Muscle of leg (tissue), 11 donors: ENCODE measurements around the gene SRA1. TPM values are rescaled to one million over a fixed set of nuclear protein-coding genes. Genes with fewer than 3 reads are reported as not detected.

Experiments used
- DNase-seq: peaks from one replicate; pipeline ENCODE4 v3.0.0; 2013
- H3K27ac ChIP-seq: one replicate; pipeline ENCODE4 v1.5.1; 2013; ENCODE audit warnings: mild to moderate bottlenecking, low read length, control low read depth
- H3K27me3 ChIP-seq: one replicate; pipeline ENCODE4 v1.6.1; 2013; ENCODE audit warnings: low read length; ENCODE audit not compliant: control insufficient read depth, insufficient read depth
- H3K36me3 ChIP-seq: one replicate; pipeline ENCODE4 v1.6.1; 2013; ENCODE audit warnings: low read length; ENCODE audit not compliant: control insufficient read depth, insufficient read depth
- H3K4me1 ChIP-seq: one replicate; pipeline ENCODE4 v1.6.1; 2013; ENCODE audit warnings: low read length; ENCODE audit not compliant: control insufficient read depth, insufficient read depth
- H3K4me3 ChIP-seq: one replicate; pipeline ENCODE4 v1.5.1; 2013; ENCODE audit warnings: low read length, control low read depth
- H3K9me3 ChIP-seq: replicated peaks from 2 replicates; pipeline ENCODE4 v1.6.1; 2013; ENCODE audit warnings: low read depth, low read length; ENCODE audit not compliant: control insufficient read depth
- WGBS: methylation state at CpG from one replicate; pipeline ENCODE4 v1.1.5; 2013; ENCODE audit warnings: missing lambda C conversion rate; ENCODE audit not compliant: insufficient coverage; 5-methylcytosine and 5-hydroxymethylcytosine counted together
- polyA plus RNA-seq, 8 donors: library from polyadenylated mRNA; unstranded; fragments of 120-200 nt; gene quantifications; one replicate each; pipeline versions ENCODE4 v1.2.1 to v1.2.3, GENCODE V29; 2013; ENCODE audit warnings: inconsistent platforms in 1 of 8, low replicate concordance in 1 of 8; ENCODE audit not compliant: insufficient read length in 8 of 8, insufficient read depth in 1 of 8
- total RNA-seq: library from RNA; stranded (reverse); fragments of 120-200 nt; gene quantifications from one replicate; pipeline ENCODE4 v1.2.4, GENCODE V29; 2013

SRA1 gene
- total and polyA plus RNA-seq, 9 donors, result 20.6 to 28.9 (median 21.3) TPM

DNA sequence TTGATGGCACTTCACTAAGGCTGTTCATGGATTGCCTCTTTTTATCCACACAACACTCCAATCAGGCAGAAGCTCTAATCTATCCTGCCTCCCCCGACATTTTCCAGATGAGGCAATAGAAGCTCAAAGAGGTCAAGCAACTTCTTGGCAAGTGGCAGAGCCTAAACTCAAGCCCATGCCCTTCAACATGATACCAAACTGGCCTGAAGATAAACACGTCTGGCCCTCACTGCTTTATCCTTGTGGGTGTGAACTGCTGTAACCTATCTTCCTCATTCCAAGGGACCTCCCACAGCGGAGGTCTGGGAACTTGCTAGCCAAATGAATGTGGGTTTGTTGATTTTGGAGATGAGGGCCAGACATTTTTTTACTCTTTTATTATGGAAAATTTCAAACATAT, 16.9 kb upstream of the SRA1 start:
- H3K27me3 ChIP-seq, result no peaks in the 10 kb centered on the region
- H3K36me3 ChIP-seq, result peaks cover 9% of the 10 kb centered on the region
- H3K27ac ChIP-seq, result no peak overlapping the region
- WGBS, result 100% methylated on average over 1 of the region's 3 CpGs
- no peak overlapping the region for H3K4me3 ChIP-seq
- DNase-seq, result no peak
- H3K4me1 ChIP-seq, result peaks cover 5% of the 10 kb centered on the region
- no peaks in the 10 kb centered on the region for H3K9me3 ChIP-seq

DNA sequence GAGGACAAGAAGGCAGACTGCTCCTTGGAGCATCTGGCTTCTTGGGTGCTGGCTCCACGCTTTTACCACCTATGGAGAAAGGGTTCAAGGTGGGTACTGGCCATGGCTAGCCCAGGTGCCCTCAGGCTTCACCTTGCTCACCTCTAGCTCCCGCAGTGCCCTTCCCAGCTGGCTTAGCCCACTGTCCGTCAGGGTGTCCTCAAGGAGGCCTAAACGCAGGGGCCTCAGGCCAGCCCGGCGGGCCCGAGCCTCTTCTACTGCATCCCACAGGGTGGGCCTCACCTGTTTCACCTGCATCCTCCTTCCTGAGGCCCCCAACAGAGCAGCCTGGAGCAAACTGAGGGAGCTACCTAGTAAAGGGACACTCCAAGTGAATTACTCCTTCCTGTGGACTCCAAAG, 16.4 kb upstream of the SRA1 start:
- H3K36me3 ChIP-seq, result peaks cover 10% of the 10 kb centered on the region
- no peaks in the 10 kb centered on the region for H3K9me3 ChIP-seq
- no peak overlapping the region for H3K4me3 ChIP-seq
- 88% methylated on average over 7 of the region's 7 CpGs for WGBS
- DNase-seq, result no peak
- no peaks in the 10 kb centered on the region for H3K27me3 ChIP-seq
- no peak overlapping the region for H3K27ac ChIP-seq
- H3K4me1 ChIP-seq, result peaks cover 5% of the 10 kb centered on the region

DNA sequence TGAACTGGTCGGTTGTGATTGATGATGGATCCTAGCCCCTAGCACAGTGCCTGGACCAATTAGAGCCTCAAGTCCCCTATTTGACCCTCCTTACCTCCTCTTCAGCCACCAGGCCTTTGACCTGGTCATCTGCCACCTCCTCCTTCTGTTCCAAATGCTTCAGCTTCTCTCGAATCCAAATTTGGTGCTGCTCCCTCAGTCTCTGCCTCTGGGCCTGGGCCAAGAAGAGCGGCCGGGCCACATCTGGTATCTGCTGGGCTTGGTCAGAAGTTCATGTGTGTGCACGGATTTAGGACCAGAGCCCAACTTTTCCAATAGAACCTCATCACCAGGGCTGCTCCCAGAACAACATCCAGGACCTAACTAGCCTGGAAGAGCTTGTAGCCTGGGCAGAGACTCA, 13.8 kb upstream of the SRA1 start:
- no peak overlapping the region for H3K27ac ChIP-seq
- 100% methylated on average over 3 of the region's 5 CpGs for WGBS
- peaks cover 5% of the 10 kb centered on the region for H3K4me1 ChIP-seq

DNA sequence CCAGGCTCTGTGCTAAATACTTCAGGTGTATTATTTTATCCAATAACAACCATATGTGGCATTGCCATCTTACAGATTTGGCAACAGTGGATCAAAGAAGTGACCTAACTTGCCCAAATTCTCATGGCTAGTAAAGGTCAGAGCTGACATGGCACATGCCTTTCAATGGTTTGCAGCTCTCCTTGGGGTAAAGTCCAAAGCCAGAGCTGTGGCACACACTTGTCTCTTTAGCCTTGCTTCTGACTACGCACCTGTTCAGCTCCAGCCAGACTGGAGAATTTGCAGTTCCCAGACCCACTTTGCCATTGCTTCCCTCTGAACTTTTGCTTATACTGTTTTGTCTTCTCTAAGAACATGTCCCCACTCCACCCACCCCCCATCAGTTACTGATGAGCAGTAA, 13.2 kb upstream of the SRA1 start:
- no peak for DNase-seq
- H3K27ac ChIP-seq, result no peak overlapping the region
- peaks cover 40% of the 10 kb centered on the region for H3K36me3 ChIP-seq
- no peaks in the 10 kb centered on the region for H3K9me3 ChIP-seq
- H3K4me3 ChIP-seq, result no peak overlapping the region
- 100% methylated on average over 1 of the region's 1 CpG for WGBS
- H3K27me3 ChIP-seq, result no peaks in the 10 kb centered on the region
- peaks cover 8% of the 10 kb centered on the region for H3K4me1 ChIP-seq

More for the DNA sequence above, 13.8 kb upstream of the SRA1 start:
- no peaks in the 10 kb centered on the region for H3K9me3 ChIP-seq
- H3K4me3 ChIP-seq, result no peak overlapping the region
- DNase-seq, result no peak
- H3K27me3 ChIP-seq, result no peaks in the 10 kb centered on the region
- H3K36me3 ChIP-seq, result peaks cover 34% of the 10 kb centered on the region

DNA sequence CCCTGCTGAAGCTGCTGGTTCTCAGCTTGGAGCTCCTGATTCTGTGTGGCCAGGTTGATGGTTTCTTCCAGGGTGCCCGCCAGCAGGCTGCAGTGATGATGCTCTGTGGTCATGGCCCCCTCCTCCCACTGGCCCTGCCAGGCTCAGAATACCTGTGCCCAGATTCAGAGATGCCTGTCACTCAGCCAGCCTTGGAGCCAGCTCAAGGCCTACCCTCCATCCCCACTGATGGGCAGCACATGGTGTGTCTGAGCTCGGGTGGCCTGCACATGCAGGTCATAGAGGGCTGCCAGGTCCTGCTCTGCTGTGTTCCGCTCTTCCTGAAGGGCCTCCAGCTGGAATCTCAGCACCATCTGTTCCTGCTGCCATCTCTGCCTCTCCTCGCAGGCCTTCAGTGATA, 12.8 kb upstream of the SRA1 start:
- peaks cover 40% of the 10 kb centered on the region for H3K36me3 ChIP-seq
- 81% methylated on average over 4 of the region's 4 CpGs for WGBS
- H3K27me3 ChIP-seq, result no peaks in the 10 kb centered on the region
- no peak overlapping the region for H3K4me3 ChIP-seq
- peaks cover 12% of the 10 kb centered on the region for H3K4me1 ChIP-seq
- H3K9me3 ChIP-seq, result no peaks in the 10 kb centered on the region
- no peak overlapping the region for H3K27ac ChIP-seq
- no peak for DNase-seq

DNA sequence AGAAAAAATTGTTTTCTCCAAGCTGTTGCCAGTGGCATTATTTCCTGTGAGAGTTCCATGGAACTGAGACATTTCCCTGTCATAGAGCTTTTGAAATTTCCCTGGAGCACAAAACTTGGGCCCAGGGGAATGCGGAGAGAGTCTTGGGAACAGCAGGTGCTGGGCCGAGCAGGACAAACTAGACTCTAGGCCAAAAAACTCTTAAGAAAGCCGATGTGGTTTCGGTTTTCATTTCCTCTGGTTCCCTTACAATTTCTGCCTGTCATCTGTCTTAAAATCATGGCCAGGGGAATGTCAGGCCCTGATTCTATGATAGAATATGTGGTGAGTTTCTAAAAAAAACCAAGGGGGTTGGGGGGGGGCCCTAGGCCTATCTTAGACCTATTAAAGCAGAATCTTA, 11.9 kb upstream of the SRA1 start:
- no peak for DNase-seq
- peaks cover 12% of the 10 kb centered on the region for H3K4me1 ChIP-seq
- no peaks in the 10 kb centered on the region for H3K9me3 ChIP-seq
- peaks cover 40% of the 10 kb centered on the region for H3K36me3 ChIP-seq
- H3K27me3 ChIP-seq, result no peaks in the 10 kb centered on the region
- peak overlapping the region; percentile 2 for H3K27ac ChIP-seq
- H3K4me3 ChIP-seq, result no peak overlapping the region
- 100% methylated on average over 1 of the region's 4 CpGs for WGBS

DNA sequence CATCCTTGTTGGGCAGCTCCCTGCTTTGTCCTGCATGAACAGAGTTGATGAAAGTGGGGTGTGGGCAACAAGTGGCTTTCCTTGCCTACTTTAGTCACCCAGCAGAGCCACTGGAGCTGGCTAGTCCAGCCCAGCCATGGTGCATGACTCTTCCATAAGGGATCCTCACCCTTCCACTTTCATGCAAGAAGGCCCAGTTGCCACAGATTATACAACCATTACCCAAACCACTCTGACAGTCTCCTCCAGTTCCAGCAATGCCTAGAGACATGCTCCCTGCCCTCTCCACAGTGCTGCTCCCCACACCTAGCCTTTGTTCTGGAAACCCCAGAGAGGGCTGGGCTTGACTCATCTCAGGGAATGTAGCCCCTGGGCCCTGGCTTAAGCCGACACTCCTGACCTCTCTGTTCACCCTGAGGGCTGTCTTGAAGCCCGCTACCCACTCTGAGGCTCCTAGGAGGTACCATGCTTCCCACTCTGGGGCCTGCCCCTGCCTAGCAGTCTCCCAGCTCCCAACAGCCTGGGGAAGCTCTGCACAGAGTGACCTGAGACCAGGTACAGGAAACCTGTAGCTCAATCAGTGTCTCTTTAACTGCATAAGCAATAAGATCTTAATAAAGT, 11.3 kb upstream of the SRA1 start:
- H3K4me3 ChIP-seq, result no peak overlapping the region
- 88% methylated on average over 2 of the region's 2 CpGs for WGBS
- peak overlapping the region; percentile 2 for H3K27ac ChIP-seq

DNA sequence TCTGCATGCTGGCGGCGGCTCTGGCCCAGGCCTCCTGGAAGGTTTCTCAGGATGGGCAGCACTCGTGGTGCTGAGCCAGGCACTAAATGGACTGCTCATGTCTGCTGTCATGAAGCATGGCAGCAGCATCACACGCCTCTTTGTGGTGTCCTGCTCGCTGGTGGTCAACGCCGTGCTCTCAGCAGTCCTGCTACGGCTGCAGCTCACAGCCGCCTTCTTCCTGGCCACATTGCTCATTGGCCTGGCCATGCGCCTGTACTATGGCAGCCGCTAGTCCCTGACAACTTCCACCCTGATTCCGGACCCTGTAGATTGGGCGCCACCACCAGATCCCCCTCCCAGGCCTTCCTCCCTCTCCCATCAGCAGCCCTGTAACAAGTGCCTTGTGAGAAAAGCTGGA, 10.6 kb upstream of the SRA1 start:
- Histone ChIP-seq H3K4me1 (peaks cover 19% of the 10 kb centered on the region), H3K9me3 (no peaks in the 10 kb centered on the region), H3K4me3 (no peak overlapping the region), H3K27ac (no peak overlapping the region), H3K27me3 (no peaks in the 10 kb centered on the region), H3K36me3 (peaks cover 40% of the 10 kb centered on the region)
- WGBS, result 97% methylated on average over 11 of the region's 13 CpGs
- DNase-seq, result no peak

More for the DNA sequence above, 11.3 kb upstream of the SRA1 start:
- Histone ChIP-seq H3K27me3 (no peaks in the 10 kb centered on the region), H3K9me3 (no peaks in the 10 kb centered on the region), H3K4me1 (peaks cover 16% of the 10 kb centered on the region), H3K36me3 (peaks cover 40% of the 10 kb centered on the region)
- no peak for DNase-seq

DNA sequence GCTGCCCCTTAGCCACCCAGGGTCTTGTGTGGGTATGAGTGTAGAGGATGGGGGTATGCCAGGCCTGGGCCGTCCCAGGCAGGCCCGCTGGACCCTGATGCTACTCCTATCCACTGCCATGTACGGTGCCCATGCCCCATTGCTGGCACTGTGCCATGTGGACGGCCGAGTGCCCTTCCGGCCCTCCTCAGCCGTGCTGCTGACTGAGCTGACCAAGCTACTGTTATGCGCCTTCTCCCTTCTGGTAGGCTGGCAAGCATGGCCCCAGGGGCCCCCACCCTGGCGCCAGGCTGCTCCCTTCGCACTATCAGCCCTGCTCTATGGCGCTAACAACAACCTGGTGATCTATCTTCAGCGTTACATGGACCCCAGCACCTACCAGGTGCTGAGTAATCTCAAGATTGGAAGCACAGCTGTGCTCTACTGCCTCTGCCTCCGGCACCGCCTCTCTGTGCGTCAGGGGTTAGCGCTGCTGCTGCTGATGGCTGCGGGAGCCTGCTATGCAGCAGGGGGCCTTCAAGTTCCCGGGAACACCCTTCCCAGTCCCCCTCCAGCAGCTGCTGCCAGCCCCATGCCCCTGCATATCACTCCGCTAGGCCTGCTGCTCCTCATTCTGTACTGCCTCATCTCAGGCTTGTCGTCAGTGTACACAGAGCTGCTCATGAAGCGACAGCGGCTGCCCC, 10.0 kb upstream of the SRA1 start:
- H3K9me3 ChIP-seq, result no peaks in the 10 kb centered on the region
- 88% methylated on average over 22 of the region's 22 CpGs for WGBS
- no peaks in the 10 kb centered on the region for H3K27me3 ChIP-seq
- H3K4me3 ChIP-seq, result no peak overlapping the region
- no peak overlapping the region for H3K27ac ChIP-seq
- peaks cover 43% of the 10 kb centered on the region for H3K36me3 ChIP-seq
- H3K4me1 ChIP-seq, result peaks cover 19% of the 10 kb centered on the region
- no peak for DNase-seq

DNA sequence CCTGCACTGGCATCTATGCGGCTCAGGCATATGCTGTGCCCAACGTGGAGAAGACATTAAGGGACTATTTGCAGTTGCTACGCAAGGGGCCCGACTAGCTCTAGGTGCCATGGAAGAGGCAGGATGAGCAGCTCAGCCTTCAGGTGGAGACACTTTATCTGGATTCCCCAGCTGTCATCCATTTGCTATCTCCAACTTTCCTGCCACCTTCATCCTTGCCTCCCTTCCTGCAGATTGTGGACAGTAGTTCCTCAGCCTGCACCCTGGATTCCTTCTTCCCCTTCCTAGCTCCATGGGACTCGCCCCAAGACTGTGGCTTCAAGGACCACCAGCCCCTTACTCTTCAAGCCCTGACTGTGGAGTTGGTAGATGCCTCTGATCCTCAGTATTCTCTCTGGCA, 9.4 kb upstream of the SRA1 start:
- no peaks in the 10 kb centered on the region for H3K9me3 ChIP-seq
- H3K4me3 ChIP-seq, result no peak overlapping the region
- H3K4me1 ChIP-seq, result peaks cover 19% of the 10 kb centered on the region
- H3K27me3 ChIP-seq, result no peaks in the 10 kb centered on the region
- WGBS, result 96% methylated on average over 5 of the region's 5 CpGs
- peaks cover 49% of the 10 kb centered on the region for H3K36me3 ChIP-seq
- no peak for DNase-seq
- no peak overlapping the region for H3K27ac ChIP-seq
